HEK293 (cell line): ENCODE measurements around the gene PLEKHA4.

Experiments
- MYNN ChIP-seq: fragments of 450-650 bp; formaldehyde crosslinking; IDR thresholded peaks from 2 replicates; pipeline ENCODE4 v1.5.1; 2016; ENCODE audit warnings: missing biosample characterization, missing genetic modification characterization, borderline replicate concordance
- OVOL3 ChIP-seq: fragments of 450-650 bp; formaldehyde crosslinking; IDR thresholded peaks from 2 replicates; pipeline ENCODE4 v1.5.1; 2016; ENCODE audit warnings: missing biosample characterization, missing genetic modification characterization
- YY1 ChIP-seq: fragments of 450-650 bp; formaldehyde crosslinking; IDR thresholded peaks from 2 replicates; pipeline ENCODE4 v1.5.1; 2018; ENCODE audit warnings: missing biosample characterization, missing genetic modification characterization
- ZBTB1 ChIP-seq: fragments of 450-650 bp; formaldehyde crosslinking; IDR thresholded peaks from 2 replicates; pipeline ENCODE4 v1.5.1; 2016; ENCODE audit warnings: missing biosample characterization, missing genetic modification characterization
- ZNF138 ChIP-seq: fragments of 450-650 bp; formaldehyde crosslinking; IDR thresholded peaks from 2 replicates; pipeline ENCODE4 v1.5.1; 2016; ENCODE audit warnings: missing biosample characterization, missing genetic modification characterization, borderline replicate concordance
- ZNF2 ChIP-seq: fragments of 450-650 bp; formaldehyde crosslinking; IDR thresholded peaks from 2 replicates; pipeline ENCODE4 v1.5.1; 2016; ENCODE audit warnings: missing biosample characterization, missing genetic modification characterization
- ZNF266 ChIP-seq: fragments of 450-650 bp; formaldehyde crosslinking; IDR thresholded peaks from 2 replicates; pipeline ENCODE4 v1.5.1; 2016; ENCODE audit warnings: missing biosample characterization, missing genetic modification characterization, low read depth
- ZNF302 ChIP-seq: fragments of 450-650 bp; formaldehyde crosslinking; IDR thresholded peaks from 2 replicates; pipeline ENCODE4 v1.5.1; 2016; ENCODE audit warnings: missing biosample characterization, missing genetic modification characterization, low read depth
- ZNF433 ChIP-seq: fragments of 450-650 bp; formaldehyde crosslinking; IDR thresholded peaks from 2 replicates; pipeline ENCODE4 v1.5.1; 2016; ENCODE audit warnings: missing biosample characterization, missing genetic modification characterization, low read depth
- ZNF555 ChIP-seq: fragments of 450-650 bp; formaldehyde crosslinking; conservative IDR thresholded peaks from 2 replicates; pipeline ENCODE4 v1.5.1; 2017; ENCODE audit warnings: missing biosample characterization, mild to moderate bottlenecking, missing genetic modification characterization, inconsistent platforms
- TF ChIP-seq, protein P1 (sequence below): fragments of 450-650 bp; formaldehyde crosslinking; IDR thresholded peaks from 2 replicates; pipeline ENCODE4 v1.5.1; 2016; ENCODE audit warnings: missing biosample characterization, missing genetic modification characterization

GRCh38 chr19:48877855-48878195 is 9.4 kb upstream of the PLEKHA4 start:
- TF ChIP-seq ZBTB1 (no peak), ZNF138 (tag by site-specific recombination) (no peak), OVOL3 (no peak), YY1 (tag by site-specific recombination) (no peak), MYNN (tag by site-specific recombination) (no peak), ZNF433 (tag by site-specific recombination) (no peak), ZNF555 (tag by site-specific recombination) (no peak), ZNF266 (tag by site-specific recombination) (no peak), ZNF302 (tag by site-specific recombination) (no peak), ZNF2 (tag by site-specific recombination) (no peak)
- TF ChIP-seq, protein P1, sequence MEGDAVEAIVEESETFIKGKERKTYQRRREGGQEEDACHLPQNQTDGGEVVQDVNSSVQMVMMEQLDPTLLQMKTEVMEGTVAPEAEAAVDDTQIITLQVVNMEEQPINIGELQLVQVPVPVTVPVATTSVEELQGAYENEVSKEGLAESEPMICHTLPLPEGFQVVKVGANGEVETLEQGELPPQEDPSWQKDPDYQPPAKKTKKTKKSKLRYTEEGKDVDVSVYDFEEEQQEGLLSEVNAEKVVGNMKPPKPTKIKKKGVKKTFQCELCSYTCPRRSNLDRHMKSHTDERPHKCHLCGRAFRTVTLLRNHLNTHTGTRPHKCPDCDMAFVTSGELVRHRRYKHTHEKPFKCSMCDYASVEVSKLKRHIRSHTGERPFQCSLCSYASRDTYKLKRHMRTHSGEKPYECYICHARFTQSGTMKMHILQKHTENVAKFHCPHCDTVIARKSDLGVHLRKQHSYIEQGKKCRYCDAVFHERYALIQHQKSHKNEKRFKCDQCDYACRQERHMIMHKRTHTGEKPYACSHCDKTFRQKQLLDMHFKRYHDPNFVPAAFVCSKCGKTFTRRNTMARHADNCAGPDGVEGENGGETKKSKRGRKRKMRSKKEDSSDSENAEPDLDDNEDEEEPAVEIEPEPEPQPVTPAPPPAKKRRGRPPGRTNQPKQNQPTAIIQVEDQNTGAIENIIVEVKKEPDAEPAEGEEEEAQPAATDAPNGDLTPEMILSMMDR (tag by site-specific recombination): no peak
